H9 (cell line): ENCODE measurements around the gene KRT79. TPM values are rescaled to one million over a fixed set of nuclear protein-coding genes. Genes with fewer than 3 reads are reported as not detected.

Experiments
- DNase-seq: peaks from one replicate; pipeline ENCODE4 v3.0.0-alpha.2; 2017
- H2AFZ ChIP-seq: one replicate; pipeline ENCODE4 v1.6.1; 2013; ENCODE audit warnings: mild to moderate bottlenecking, low read length, control low read depth, moderate library complexity
- H2AK5ac ChIP-seq: 2 replicates; pipeline ENCODE4 v1.6.1; 2013; ENCODE audit warnings: low read length, control low read depth, mixed read lengths; ENCODE audit not compliant: insufficient read length
- H2BK120ac ChIP-seq: one replicate; pipeline ENCODE4 v1.6.1; 2013; ENCODE audit warnings: low read depth, mild to moderate bottlenecking, low read length, control low read depth, inconsistent platforms; ENCODE audit not compliant: poor library complexity, severe bottlenecking
- H2BK12ac ChIP-seq: 2 replicates; pipeline ENCODE4 v1.6.1; 2013; ENCODE audit warnings: low read length, control low read depth, mixed read lengths, low read depth; ENCODE audit not compliant: insufficient read length
- H2BK15ac ChIP-seq: 2 replicates; pipeline ENCODE4 v1.6.1; 2013; ENCODE audit warnings: low read depth, low read length, control low read depth
- H2BK20ac ChIP-seq: one replicate; pipeline ENCODE4 v1.6.1; 2013; ENCODE audit warnings: low read depth, mild to moderate bottlenecking, low read length, control low read depth, inconsistent platforms; ENCODE audit not compliant: poor library complexity, severe bottlenecking
- H2BK5ac ChIP-seq: 2 replicates; pipeline ENCODE4 v1.6.1; 2013; ENCODE audit warnings: low read length, control low read depth, mixed read lengths; ENCODE audit not compliant: insufficient read length
- H3K14ac ChIP-seq: 2 replicates; pipeline ENCODE4 v1.6.1; 2013; ENCODE audit warnings: low read length, control low read depth; ENCODE audit not compliant: insufficient read depth
- H3K18ac ChIP-seq: 2 replicates; pipeline ENCODE4 v1.6.1; 2013; ENCODE audit warnings: low read depth, mild to moderate bottlenecking, mixed read lengths, low read length, control low read depth; ENCODE audit not compliant: insufficient read length
- H3K23ac ChIP-seq: 2 replicates; pipeline ENCODE4 v1.6.1; 2013; ENCODE audit warnings: low read length, control low read depth, mixed read lengths, low read depth; ENCODE audit not compliant: insufficient read length
- H3K23me2 ChIP-seq: 2 replicates; pipeline ENCODE4 v1.6.1; 2013; ENCODE audit warnings: low read depth, mild to moderate bottlenecking, mixed read lengths, low read length, control low read depth; ENCODE audit not compliant: insufficient read length, poor library complexity, severe bottlenecking
- H3K27ac ChIP-seq: 2 replicates; pipeline ENCODE4 v1.5.1; 2013; ENCODE audit warnings: low read length, control low read depth, mixed read lengths, low read depth; ENCODE audit not compliant: insufficient read length
- H3K27me3 ChIP-seq: 2 replicates; pipeline ENCODE4 v1.6.1; 2013; ENCODE audit warnings: low read length, control low read depth, inconsistent platforms; ENCODE audit not compliant: insufficient read depth
- H3K4ac ChIP-seq: 2 replicates; pipeline ENCODE4 v1.6.1; 2013; ENCODE audit warnings: low read depth, mild to moderate bottlenecking, control low read depth, inconsistent platforms, low read length, moderate library complexity
- H3K4me1 ChIP-seq: 2 replicates; pipeline ENCODE4 v1.6.1; 2013; ENCODE audit warnings: low read length, control low read depth, inconsistent platforms; ENCODE audit not compliant: insufficient read depth
- H3K4me2 ChIP-seq: 2 replicates; pipeline ENCODE4 v1.6.1; 2013; ENCODE audit warnings: low read length, control low read depth, mixed read lengths; ENCODE audit not compliant: insufficient read length, insufficient read depth
- H3K56ac ChIP-seq: 2 replicates; pipeline ENCODE4 v1.6.1; 2013; ENCODE audit warnings: low read depth, mild to moderate bottlenecking, mixed read lengths, low read length, control low read depth; ENCODE audit not compliant: insufficient read length
- H3K79me1 ChIP-seq: 2 replicates; pipeline ENCODE4 v1.6.1; 2013; ENCODE audit warnings: low read depth, mild to moderate bottlenecking, moderate library complexity, low read length, control low read depth, inconsistent platforms; ENCODE audit not compliant: insufficient read depth, poor library complexity, severe bottlenecking
- H3K79me2 ChIP-seq: 2 replicates; pipeline ENCODE4 v1.6.1; 2013; ENCODE audit warnings: low read length, control low read depth, inconsistent platforms; ENCODE audit not compliant: insufficient read depth
- H3K9ac ChIP-seq: 2 replicates; pipeline ENCODE4 v1.6.1; 2013; ENCODE audit warnings: low read length, control low read depth, mixed read lengths; ENCODE audit not compliant: insufficient read length; ENCODE audit errors: extremely low read depth
- H3K9me3 ChIP-seq: one replicate; pipeline ENCODE4 v1.6.1; 2013; ENCODE audit warnings: low read depth, low read length, inconsistent platforms; ENCODE audit not compliant: control insufficient read depth
- H3T11ph ChIP-seq: one replicate; pipeline ENCODE4 v1.6.1; 2013; ENCODE audit warnings: mild to moderate bottlenecking, low read length, control low read depth, inconsistent platforms
- H4K20me1 ChIP-seq: one replicate; pipeline ENCODE4 v1.6.1; 2013; ENCODE audit not compliant: control insufficient read depth, insufficient read length, insufficient read depth
- H4K5ac ChIP-seq: 2 replicates; pipeline ENCODE4 v1.6.1; 2013; ENCODE audit warnings: low read depth, mild to moderate bottlenecking, mixed read lengths, low read length, control low read depth; ENCODE audit not compliant: insufficient read length
- H4K8ac ChIP-seq: replicated peaks from 2 replicates; pipeline ENCODE4 v1.6.1; 2013; ENCODE audit warnings: low read length, control low read depth, mixed read lengths, low read depth; ENCODE audit not compliant: insufficient read length
- H4K91ac ChIP-seq: 2 replicates; pipeline ENCODE4 v1.6.1; 2013; ENCODE audit warnings: low read depth, mild to moderate bottlenecking, moderate library complexity, mixed read lengths, low read length, control low read depth; ENCODE audit not compliant: insufficient read length
- H3K27ac Mint-ChIP-seq, 3 experiments: 2 replicates in 2 of 3; 3 replicates in 1 of 3; pipeline ENCODE4 v1.8.0; 2020 to 2021; ENCODE audit warnings: mixed read lengths in 3 of 3, mild to moderate bottlenecking in 1 of 3, moderate library complexity in 1 of 3
- H3K27me3 Mint-ChIP-seq: 2 replicates; pipeline ENCODE4 v1.8.0; 2021; ENCODE audit warnings: low read depth, mild to moderate bottlenecking, moderate library complexity, mixed read lengths
- H3K36me3 Mint-ChIP-seq, 3 experiments: 2 replicates in 2 of 3; 3 replicates in 1 of 3; pipeline ENCODE4 v1.8.0; 2020 to 2021; ENCODE audit warnings: low read depth in 3 of 3, mixed read lengths in 3 of 3; ENCODE audit not compliant: insufficient read depth in 1 of 3
- H3K4me1 Mint-ChIP-seq, 2 experiments: 2 replicates each; pipeline ENCODE4 v1.8.0; 2020; ENCODE audit warnings: mixed read lengths in 2 of 2
- H3K4me3 Mint-ChIP-seq, 2 experiments: 2 replicates in 1 of 2; 3 replicates in 1 of 2; pipeline ENCODE4 v1.8.0; 2020 to 2021; ENCODE audit warnings: mild to moderate bottlenecking in 2 of 2, mixed read lengths in 2 of 2, moderate library complexity in 1 of 2
- H3K9me3 Mint-ChIP-seq, 2 experiments: 2 replicates in 1 of 2; 3 replicates in 1 of 2; pipeline ENCODE4 v1.8.0; 2020; ENCODE audit warnings: mild to moderate bottlenecking in 2 of 2, mixed read lengths in 2 of 2, moderate library complexity in 1 of 2
- CTCF ChIP-seq: fragments of 200-600 bp; sonication (generic); conservative IDR thresholded peaks from 3 replicates; pipeline ENCODE4 v1.8.0; 2021; ENCODE audit warnings: antibody characterized with exemption, mild to moderate bottlenecking
- WGBS: extraction: QIAGEN DNeasy Blood & Tissue Kit; methylation state at CpG from one replicate; pipeline ENCODE4 v1.1.7; 2013; ENCODE audit warnings: missing lambda C conversion rate, low lambda C conversion rate, mixed read lengths; ENCODE audit not compliant: insufficient read length; ENCODE audit errors: extremely low coverage; 5-methylcytosine and 5-hydroxymethylcytosine counted together
- total RNA-seq: library from RNA; stranded (reverse); gene quantifications from 2 replicates; pipeline ENCODE4 v1.2.1, GENCODE V29; 2021

Gene KRT79
- total RNA-seq, 1 experiment from 2014 or later, result not detected

GRCh38 chr12:52847335-52848102 lies 13.4 kb upstream of the KRT79 start:
- no peaks in the 10 kb centered on the region for H3K4me1 ChIP-seq
- no peak overlapping the region for H2BK120ac ChIP-seq
- no peak overlapping the region for H3T11ph ChIP-seq
- H2BK5ac ChIP-seq, result peak overlapping the region; percentile 64
- no peak overlapping the region for H2BK20ac ChIP-seq
- no peak overlapping the region for H2BK15ac ChIP-seq
- H3K23me2 ChIP-seq, result peaks cover 2% of the 10 kb centered on the region
- H2BK12ac ChIP-seq, result no peak overlapping the region
- DNase-seq, result peak; percentile 29
- no peak overlapping the region for H3K4me2 ChIP-seq
- H3K56ac ChIP-seq, result no peak overlapping the region
- H3K9me3 ChIP-seq, result no peaks in the 10 kb centered on the region
- no peak overlapping the region for H4K91ac ChIP-seq
- no peak overlapping the region for H4K5ac ChIP-seq
- H3K23ac ChIP-seq, result no peak overlapping the region
- Mint-ChIP-seq H3K27ac (no peak overlapping the region), H3K9me3 (no peaks in the 10 kb centered on the region), H3K36me3 (no peaks in the 10 kb centered on the region), H3K27me3 (peaks cover 4% of the 10 kb centered on the region), H3K4me3 (no peak overlapping the region), H3K4me1 (peaks cover 0 to 4% of the 10 kb centered on the region in 2 experiments; a peak in 1 of 4 replicates)
- no peak overlapping the region for H3K27ac ChIP-seq
- no peak overlapping the region; the same call in 1 of the 2 replicates for H3K14ac ChIP-seq
- H3K27me3 ChIP-seq, result no peaks in the 10 kb centered on the region
- no peak overlapping the region for H2AFZ ChIP-seq
- H3K4ac ChIP-seq, result no peak overlapping the region
- H3K79me2 ChIP-seq, result no peaks in the 10 kb centered on the region
- no peak overlapping the region for H3K9ac ChIP-seq
- H2AK5ac ChIP-seq, result no peak overlapping the region
- no peaks in the 10 kb centered on the region for H4K20me1 ChIP-seq
- no peaks in the 10 kb centered on the region for H3K79me1 ChIP-seq
- TF ChIP-seq CTCF, result no peak
- no peak overlapping the region for H3K18ac ChIP-seq
- no peak overlapping the region for H4K8ac ChIP-seq
- no CpG with 5 or more reads among the region's 12 CpGs for WGBS
